Activated CD4-positive, alpha-beta T cell treated with anti-CD3 and anti-CD28 coated beads, Interleukin-2, amount 50 U/mL, for 48 hours (primary cell): ENCODE measurements around the gene CUX1.
"Not testable (repeated sequence)": the region's sequence is repeated elsewhere in the genome, so short reads cannot be mapped to it uniquely, and the experiment has no call there.

Source experiments
- DNase-seq, 2 experiments: peaks; one replicate each; pipeline ENCODE4 v3.0.0-alpha.2; 2020

Gene CUX1

DNA sequence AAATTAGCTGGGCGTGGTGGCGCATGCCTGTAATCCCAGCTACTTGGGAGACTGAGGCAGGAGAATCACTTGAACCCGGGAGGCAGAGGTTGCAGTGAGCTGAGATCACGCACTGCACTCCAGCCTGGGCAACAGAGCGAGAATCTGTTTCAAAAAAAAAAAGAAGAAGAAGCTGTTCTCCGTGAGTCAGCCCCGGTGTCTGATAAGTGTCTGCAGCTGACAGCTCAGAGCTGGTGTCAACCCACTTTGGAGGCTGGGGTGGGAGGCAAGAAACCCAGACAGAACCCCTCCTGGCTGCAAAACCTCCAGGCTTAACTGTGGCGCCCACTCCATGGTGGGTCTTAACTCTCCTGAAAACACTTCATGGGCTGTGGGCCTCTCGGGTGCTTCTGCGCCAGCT lies 170.6 kb downstream of the CUX1 start:
- DNase-seq = not testable (repeated sequence)

DNA sequence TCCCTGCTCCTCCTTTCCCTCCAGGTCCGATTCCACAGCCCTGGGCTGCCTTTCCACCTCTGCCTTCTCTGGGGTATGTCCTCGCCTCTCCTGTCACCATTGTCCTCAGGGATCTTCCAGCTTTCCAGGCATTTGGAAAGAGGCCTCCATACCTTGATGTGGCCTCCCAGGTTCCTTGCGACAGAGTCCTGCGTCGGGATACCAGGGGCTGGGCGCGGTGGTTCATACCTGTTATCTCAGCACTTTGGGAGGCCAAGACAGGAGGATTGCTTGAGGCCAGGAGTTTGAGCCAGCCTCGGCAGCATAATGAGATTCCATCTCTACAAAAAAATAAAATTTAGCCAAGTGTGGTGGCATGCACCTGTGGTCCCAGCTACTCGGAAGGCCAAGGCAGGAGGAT lies 171.1 kb downstream of the CUX1 start:
- no peak for DNase-seq

DNA sequence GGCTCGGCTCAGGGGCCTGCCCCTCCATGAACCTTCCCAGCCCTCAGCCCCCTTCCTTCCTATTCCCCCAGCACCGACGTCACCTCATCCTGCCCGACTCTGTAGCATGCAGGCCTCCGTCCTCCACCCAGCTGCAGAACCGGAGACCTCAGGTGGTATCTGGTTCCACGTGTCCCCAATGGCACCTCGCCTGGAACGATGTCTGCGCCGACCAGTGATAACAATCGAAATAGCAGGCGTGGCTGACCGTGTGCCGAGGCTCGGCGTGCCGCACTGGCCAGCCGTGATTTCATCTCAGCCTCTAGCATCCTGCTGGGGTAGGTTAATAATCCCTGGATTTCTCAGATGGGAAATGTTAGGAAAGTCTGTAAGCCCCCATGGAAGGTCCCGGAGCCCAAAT lies 171.7 kb downstream of the CUX1 start:
- DNase-seq = no peak

DNA sequence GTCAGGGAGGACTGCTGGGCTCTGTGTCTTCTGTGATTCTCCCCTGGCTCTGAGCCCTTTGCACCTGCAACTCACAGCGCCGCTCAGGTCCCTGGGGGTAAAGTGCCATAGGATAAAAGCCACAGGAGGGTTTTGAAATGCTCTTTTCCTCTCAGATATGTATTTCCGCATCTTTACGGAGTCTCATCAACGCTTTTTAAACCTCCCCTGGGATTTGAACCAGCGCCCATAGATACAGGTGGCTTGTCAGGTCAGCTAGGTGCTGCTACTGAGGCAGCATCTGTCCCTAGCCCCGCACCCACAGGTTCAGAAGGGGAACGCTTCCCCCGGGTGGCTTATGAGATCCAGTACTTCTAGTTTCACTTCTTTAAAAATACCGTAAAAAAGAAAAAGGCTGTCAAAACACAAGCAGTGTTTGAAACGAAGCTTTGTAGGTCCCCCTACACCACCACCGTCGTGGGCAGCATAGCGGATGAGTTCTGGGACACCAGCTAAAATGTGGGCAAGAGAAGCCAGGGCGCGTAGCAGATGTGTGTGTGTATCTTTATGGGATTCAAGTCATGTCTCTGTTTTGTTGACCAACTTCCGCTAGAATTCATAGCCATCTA lies 173.5 kb downstream of the CUX1 start:
- DNase-seq = peak in 1 of 2 experiments; percentile 6

DNA sequence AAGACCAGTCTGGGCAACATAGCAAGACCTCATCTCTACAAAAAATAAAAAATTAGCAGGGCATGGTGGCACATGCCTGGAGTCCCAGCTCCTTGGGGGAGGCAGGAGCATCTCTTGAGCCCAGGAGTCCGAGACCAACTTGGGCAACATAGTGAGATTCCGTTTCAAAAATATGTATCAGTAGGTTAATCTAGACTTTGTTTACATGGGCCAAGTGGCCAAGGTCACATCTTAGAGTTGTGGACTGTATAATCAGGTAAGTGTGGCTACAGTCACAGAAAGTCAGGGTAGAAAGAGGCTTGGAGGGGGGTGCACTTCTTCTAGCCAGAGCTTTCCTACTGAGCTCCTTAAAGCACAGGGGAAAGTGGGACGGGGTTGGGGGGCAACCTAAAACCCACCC lies 174.4 kb downstream of the CUX1 start:
- no peak for DNase-seq

DNA sequence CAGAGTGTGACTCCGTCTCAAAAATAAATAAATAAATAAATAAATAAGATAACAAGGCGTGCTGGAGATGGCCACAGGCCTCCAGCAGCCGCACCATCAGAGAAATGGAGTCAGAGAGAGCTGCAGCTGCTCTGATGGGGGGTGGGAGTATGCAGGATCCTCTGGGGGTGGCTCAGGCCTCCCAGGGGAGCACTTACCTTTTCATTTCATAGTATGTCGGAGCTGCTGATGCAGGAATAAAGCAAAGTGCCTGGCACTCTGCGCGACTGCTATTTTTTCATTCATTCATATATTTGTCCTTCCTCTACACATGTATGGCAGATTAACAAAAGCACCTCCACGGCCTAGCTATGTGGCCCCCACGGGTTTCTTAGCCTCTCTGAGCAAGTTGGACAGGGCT lies 175.9 kb downstream of the CUX1 start:
- no peak for DNase-seq

DNA sequence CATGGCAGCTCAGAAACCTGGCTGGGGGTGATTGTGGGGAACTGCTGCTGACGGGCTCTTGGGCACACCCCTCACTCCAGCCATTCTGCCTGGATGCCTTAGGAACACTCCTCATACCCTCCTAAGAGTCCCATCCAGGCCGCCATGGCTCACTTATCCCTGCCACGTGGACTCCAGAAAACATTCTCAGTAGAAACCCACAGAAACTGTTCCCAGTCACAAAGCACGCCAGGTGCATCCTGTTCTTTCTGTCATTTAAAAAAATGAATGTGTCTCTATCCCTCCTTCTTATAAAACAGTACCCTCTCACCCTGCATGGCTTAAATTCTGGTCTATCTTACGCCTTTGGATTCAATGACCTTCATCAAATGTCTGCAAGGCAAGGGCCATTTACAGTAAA lies 177.7 kb downstream of the CUX1 start:
- no peak for DNase-seq

DNA sequence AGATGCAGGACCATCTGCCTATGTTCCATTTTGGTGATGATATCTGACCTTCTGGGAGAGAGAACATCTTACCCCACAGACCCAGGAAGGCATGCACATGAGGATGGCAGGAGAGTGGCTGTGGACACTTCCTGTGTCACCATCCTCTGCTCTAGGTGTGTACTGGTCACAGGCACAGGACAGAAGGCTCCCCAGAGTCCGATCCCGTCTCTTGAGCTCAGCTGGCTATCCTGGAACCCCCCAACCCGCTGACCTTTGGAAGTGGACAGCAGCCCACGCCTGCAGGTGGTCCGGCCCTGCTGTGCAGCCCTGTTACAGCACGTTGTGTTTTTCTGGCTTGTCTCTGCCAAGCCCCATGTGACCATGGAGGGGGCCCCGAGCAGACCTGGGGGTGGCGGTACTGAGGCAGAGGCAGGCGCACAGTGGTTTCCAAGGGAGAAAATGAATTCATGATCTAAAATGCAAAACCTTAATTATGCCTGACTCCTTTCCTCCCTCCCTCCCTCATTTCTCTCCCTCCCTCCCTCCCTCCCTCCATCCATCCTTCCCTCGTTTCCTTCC lies 178.8 kb downstream of the CUX1 start:
- DNase-seq = no peak

DNA sequence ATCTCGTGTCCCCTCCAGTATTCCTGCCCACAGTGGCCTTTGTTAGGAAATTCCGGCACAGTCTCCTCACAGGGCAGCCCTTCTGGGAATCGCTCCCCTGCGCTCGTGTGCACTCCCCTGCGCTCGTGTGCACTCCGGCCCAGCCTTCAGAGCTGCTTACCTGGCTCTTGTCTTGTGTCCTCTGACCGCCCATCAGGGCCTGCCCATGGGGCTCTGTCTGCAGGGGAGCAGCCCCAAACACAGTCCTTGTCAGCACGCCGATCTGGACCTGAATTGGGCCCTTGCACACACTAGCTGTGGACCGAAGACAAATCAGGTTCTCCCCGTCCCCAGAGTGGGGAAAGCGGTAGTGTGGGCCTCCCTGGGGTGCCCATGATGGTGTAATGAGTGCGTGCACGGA lies 179.4 kb downstream of the CUX1 start:
- DNase-seq = no peak

DNA sequence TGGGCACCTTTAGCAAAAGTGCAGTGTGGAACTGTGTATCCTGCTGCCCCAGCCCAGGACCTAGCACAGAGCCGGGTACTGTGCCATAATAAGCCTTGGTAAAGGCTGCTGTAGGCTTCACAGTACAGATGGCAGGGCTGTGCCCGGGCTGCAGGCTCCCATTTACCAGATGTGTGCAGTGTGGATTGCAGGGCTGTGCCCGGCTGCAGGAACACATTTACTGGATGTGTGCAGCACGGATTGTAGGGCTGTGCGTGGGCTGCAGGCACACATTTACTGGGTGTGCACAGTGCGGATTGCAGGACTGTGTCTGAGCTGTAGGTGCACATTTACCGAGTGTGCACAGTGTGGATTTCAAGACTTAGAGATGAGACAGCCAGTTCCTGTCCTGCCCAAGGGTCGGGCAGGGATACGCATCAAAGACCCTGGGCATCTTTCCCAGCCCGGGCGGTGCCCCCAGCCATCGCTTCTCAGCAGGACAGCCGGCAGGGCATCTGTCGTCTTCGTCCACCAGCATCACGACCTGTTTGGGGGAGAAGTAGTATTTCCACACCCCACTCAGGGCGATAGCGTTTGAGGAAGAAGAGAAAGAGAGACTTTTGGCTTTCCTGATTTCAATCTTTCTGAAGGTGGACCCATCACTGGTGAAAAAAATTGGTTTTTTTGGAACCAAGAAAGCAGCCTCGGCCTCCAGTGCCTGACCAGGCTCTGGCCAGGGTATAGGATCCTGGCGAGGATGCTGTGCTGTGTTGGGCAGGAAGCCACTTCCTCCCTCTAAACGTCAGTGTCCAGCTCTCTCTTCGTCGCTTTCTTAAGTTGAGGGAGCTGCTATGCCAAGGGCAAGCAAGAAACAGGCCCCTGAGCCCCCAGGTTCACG lies 180.8 kb downstream of the CUX1 start:
- DNase-seq = no peak

DNA sequence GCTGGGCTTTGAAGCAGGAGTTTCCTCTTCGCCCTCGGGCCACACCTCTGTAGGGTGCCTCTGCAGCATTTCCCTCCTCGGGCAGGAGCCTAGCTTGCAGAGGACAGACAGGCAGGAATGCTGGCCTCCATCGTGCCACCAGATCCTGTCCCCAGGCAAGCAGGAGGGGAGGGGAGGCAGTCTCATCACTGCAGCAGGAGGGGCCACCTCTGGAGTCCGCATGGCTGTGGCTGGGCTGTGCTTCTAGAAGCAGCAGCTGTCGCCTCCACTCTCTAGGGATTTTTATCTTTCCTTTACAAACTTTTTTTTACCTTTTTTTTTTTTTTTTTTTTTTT lies 181.4 kb downstream of the CUX1 start:
- no peak for DNase-seq

DNA sequence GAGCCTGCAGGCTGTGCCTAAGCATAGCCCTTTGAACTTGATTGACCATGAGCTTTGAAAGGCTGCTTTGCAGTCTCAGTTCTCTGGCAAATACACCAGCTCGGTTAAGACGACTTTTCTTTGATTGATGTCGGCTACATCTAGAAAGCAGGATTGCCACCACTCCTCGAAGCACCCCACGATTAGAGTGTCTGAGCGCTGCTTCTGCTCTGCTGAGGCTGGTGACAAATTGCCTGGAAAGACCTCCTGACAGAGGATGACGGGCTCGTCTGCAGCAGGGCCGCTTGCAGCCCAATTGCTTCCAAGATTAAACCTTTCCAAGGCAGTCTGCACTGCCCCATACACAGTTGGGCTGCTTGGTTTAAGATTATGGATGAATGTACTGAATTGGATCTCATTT lies 182.0 kb downstream of the CUX1 start:
- DNase-seq = no peak

DNA sequence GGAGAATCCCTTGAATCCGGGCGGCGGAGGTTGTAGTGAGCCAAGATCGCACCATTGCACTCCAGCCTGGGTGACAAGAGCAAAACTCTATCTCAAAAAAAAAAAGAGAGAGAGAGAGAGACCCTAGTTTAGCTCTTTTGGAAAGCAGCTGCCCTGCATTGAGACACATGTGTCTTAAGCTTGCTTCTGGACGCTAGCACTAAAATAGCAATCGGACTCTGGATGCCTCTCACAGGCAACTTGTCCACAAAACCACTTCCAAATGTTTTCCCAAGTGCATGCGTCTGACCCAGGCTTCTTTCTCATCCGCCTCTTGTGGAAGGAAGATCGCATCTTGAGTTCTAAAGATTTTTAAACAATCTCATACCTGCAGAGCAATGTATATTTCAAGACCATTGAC lies 182.7 kb downstream of the CUX1 start:
- no peak for DNase-seq

DNA sequence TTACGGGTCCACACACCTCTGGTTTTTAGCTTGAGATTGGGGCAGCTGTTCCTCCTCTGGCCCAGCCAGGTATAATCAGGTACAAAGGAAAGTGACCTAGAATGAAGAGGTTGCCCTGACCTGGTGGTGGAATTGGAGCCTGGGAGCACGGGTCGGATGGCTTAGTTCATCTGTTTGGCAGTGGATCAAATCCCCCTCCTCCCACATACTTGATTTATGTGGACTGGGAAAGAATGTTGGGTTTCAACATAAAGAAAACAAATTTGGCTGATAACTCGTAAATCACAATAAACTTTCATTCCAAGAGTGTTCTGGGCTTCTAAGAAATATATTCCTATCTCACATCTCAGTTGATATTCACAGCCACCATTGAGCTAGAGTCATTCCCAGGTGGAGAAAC lies 186.8 kb downstream of the CUX1 start:
- DNase-seq = no peak

DNA sequence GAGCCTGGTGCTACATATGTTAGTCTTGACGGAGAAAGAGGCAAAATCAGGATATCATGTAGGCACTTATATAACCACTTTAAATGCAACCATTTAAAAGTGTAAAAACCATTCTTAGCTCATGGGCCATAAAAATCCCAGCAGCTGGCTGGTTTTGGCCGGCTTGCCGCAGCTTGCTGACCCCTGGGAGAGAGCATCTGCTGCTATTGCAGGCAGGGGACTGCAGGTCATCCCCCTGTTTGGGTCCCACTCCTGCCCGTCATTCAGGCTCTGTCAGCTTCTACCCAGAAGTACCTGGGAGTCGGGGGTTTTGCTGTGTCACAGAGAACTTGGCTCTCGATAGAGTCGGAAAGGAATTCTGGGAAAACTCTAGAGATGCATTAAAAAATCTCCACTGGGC lies 187.4 kb downstream of the CUX1 start:
- DNase-seq = no peak

DNA sequence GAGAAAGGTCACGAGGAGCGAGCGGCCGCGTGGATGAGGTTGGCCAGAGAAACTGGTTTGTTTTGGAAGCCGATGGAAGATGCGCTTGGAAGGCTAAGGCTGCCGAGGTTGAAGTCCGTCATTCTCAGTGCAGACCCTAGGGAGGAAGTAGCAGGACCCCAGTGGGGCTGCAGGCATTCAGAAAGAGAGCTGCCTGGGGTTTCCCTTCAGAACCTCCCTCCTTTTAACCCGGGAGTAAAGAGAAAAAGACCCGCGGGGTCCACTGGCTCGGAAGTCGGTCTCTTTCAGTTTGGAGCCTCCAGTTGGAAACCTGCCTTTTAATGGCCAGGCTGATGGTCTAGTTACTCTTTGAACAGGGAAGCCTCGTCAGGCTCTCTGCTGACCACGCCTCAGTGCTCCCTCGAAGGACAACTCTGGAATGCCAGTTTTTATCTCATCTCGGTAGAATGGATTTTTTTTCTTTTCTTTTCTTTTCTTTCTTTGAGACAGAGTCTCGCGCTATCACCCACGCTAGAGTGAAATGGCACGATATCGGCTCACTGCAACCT lies 188.6 kb downstream of the CUX1 start:
- DNase-seq = no peak

DNA sequence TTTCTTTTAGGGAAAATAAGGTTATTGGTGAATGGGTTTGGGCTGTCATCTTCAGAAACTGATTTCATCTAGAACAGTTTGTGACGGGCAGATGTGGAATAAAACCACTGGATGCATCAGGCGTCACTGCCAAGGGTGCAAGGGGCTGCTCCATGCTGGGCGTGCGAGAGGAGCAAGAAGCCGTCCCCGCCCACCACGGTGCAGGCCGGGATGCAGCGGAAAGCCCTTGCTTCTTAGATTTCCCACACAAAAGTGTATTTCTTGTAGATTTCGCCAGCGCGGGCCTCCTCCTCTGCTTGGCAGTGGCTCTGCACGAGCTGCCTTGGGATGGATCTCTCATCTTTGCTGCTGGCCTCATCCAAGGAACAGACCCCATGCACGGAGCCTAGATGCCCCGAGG lies 189.3 kb downstream of the CUX1 start:
- DNase-seq = no peak

DNA sequence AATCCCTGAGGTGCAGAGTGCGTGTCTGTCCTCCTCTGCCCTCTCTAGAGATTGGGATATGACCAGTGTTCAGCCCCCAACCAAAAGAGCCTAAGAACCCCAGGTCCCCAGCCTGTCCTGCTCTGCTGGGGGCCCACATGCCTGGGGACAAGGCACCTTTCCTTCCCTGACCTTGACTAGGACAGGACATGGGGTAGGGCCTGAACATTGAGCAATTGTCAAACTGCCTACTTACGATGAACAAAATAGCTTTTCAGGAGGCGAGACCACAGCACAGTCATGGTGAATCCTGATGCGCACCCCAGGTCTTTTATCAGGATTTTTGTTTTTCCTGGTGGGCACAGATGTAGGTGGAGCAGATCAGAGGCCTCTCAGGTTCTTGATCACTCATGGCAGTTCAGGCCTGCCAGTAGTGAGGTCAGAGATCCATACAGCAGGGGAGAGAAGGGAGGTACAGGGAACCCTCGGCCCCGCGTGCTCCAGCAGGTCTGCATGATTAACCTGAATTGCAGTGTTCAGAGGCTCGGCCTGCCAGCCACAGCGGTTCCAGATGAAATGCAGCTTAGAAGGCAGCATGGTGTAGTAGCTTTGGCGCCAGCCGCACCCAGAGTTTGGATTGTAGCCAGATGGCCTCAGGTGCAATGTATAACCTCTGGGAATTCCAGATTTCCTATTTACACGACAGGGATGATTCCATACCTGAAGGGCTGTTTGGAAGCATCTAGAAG lies 191.3 kb downstream of the CUX1 start:
- no peak for DNase-seq

DNA sequence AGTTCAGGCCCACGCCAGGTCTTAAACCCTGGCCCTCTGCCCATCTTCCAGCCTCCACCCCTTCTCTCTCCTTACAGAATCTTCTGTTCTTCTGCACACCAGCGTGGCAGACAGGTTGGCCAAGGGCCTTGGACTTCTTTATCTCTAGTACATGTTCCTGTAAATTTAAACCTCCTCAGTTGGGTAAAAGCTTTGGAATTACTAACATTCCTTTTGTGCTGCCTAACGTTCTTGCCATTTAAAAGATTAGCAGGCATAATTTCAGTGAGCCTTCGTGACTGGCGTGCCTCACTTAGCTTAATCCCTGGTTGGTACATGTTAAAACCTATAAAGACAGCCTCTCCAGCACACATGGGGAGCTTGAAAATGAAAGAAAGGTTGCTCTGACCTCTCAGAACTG lies 192.2 kb downstream of the CUX1 start:
- no peak for DNase-seq

DNA sequence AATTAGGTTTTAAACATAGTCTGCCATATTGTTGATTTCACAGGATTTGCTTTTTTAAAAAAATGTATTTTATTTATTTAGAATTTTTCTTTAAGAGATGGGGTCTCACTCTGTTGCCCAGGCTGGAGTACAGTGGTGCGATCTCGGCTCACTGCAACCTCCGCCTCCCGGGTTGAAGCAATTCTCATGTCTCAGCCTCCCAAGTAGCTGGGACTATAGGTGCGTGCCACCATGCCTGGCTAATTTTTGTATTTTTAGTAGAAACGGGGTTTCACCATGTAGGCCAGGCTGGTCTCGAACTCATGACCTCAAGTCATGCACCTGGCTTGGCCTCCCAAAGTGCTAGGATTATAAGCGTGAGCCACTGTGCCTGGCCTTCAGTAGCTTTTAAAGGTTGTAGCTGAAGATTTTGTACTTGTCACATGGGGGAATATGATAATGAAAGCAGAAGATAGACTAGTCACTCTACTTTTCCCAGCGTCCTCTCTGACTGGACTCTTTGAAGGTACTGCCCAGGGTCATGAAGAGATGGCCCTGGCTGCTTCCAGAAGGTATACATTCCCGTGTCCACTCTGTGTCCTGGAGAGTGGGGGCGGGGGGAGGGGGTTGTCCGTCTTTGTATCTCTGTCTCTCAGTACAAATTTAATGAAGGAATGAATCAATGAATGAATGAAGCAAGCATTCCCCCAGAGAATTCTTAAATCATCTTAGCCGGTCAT lies 194.8 kb downstream of the CUX1 start:
- DNase-seq = not testable (repeated sequence)

DNA sequence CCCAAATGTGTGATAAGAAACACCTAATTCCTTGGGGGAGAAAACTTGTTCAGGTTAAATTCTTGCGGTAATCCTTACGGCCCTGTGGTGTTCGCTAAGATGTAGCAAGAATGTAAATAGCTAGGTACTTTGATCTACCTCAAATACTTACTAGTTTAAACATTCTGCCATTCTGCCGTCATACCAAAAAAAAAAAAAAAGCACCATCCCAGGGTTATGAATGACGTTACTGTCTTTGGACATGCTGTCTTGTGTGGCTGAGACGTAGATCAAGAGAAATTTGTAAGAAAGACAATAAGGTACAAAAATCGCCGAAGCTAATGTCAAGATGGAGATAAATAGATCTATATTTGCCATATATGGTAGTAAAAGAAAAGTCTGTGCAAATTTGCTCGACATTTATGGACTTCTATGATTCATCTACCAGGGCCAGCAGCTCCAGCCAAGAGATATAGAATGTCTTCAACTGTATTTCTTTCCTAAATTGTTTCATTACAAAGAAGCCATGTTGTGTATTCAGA lies 195.6 kb downstream of the CUX1 start:
- DNase-seq = no peak

DNA sequence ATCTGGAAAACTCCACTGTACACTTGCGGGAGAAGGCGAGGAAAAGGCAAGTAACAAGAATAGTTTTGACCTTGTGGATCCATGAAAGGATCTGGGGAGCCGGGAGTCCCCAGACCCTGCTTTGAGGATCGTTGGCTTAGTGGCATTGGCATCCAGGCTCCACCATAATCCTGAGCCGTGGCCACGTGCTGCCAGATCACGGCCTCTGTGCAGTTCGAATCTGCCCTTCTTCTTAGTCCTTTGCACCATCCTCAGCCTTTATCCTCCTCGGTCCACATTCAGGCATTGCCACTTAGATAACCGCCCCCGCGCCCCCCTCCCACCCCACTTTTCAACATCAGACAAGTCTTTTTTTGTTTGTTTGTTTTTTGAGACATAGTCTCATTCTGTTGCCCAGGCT lies 201.4 kb downstream of the CUX1 start:
- DNase-seq = no peak

DNA sequence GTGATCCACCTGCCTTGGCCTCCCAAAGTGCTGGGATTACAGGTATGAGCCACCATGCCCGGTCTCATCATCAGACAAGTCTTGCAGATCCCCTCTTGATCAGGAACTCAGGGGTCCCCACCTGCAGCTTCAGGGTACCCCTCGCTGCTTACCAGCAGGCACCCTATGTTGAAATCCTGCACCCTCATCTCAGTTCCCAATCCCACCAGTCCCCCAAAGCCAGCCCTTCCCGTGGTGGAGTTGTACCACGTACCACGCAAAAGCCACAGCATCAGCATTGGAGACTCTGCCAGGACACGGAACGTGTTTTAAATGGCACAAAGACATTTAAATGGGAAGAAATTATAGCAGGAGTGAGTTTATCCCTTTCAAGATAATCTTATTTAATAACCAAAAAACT lies 202.0 kb downstream of the CUX1 start:
- no peak for DNase-seq
